GM19023 (cell line): ENCODE data around the gene NFKBIA.
"Not testable (repeated sequence)": the region's sequence is repeated elsewhere in the genome, so short reads cannot be mapped to it uniquely, and the experiment has no call there.

Source experiments
- ATAC-seq: cut with Tn5 transposase; IDR thresholded peaks from one replicate; pipeline ENCODE4 v1.9.1; 2021; ENCODE audit warnings: mild to moderate bottlenecking, moderate library complexity; ENCODE audit not compliant: unreplicated experiment

Gene NFKBIA

DNA sequence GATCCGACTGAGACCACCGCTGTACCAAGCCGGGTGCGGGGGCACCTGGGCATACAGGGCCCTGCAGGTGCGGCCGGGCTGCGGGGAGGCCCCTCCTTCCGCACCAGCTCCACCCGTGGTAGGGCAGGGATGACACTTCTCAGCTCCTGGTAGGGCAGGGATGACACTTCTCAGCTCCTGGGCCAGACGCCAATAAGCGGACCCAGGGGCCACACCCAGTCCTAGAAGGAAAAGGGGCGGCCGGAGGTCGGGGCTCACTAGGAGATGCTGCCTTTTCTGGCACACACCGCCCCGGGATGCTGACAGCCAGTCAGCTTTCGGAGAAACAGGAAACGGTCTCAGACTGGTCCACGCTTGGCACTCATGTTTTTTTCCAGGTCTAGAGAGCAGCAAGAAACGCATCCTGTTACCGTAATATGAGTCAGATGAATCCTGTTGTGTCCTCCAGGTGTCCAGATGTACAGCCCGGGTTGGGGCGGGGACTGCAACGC is 34.8 kb downstream of the NFKBIA start:
- ATAC-seq, result no peak

- no peak for ATAC-seq
Observed at GRCh38 chr14:35368583-35369392, 35.8 kb downstream of the NFKBIA start.

- ATAC-seq, result no peak
Observed at GRCh38 chr14:35368139-35368460, 36.4 kb downstream of the NFKBIA start.

DNA sequence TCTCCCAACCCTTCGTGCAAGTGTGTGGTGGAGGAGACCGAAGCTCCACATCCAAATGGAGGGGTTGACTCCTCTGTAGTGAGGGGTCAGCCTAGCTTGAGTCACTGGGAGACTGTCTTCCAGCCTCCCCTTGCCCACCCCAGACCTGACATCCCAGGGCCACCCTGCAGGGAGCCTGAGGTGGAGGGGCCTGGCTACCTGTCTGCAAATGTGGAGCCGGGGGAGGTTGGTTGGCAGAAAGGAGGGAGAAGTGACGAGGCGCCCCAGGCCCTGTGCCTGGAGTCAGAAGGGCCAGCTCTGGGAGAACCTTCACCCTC is 37.5 kb downstream of the NFKBIA start:
- no peak for ATAC-seq

- no peak for ATAC-seq
Observed at GRCh38 chr14:35366521-35366976, 38.0 kb downstream of the NFKBIA start.

GRCh38 chr14:35366056-35366451 is 38.5 kb downstream of the NFKBIA start:
- no peak for ATAC-seq

- ATAC-seq, result peak; percentile 59
Observed at GRCh38 chr14:35365130-35366055, 39.2 kb downstream of the NFKBIA start.

GRCh38 chr14:35362911-35363374 is 41.6 kb downstream of the NFKBIA start:
- ATAC-seq, result no peak

DNA sequence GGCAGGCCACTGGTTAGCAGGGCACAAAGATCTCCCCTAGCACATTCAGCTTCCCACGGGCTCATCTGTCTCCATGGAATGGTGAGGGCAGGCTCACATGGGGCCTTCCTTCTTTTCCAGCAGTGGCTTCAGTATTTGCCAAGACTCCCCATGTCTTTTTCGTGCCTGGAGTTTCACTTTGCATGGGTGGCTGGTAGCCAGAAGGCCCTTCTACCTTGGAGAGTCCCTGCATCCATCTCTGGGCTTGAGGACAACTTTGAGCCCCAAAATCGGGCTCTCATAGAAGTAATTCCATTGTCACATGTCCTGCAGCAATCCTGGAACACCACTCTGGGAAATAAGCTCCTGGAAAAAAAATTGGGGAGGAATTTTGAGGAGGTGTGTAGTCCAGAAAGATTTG is 42.1 kb downstream of the NFKBIA start:
- no peak for ATAC-seq

- no peak for ATAC-seq
Observed at GRCh38 chr14:35361141-35361480, 43.4 kb downstream of the NFKBIA start.

DNA sequence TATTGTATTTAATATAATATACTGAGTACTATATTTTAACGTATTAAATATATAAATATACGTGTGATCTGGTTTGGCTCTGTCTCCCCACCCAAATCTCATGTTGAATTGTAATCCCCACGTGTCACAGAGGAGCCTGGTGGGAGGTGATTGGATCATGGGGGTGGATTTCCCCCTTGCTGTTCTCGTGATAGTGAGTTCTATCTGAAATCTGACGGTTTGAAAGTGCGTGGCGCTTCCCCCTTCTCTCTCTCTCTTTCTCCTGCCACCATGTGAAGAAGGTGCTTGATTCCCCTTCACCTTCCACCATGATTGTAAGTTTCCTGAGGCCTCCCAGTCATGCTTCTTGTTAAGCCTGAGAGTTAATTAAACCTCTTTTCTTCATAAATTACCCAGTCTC is 44.9 kb downstream of the NFKBIA start:
- not testable (repeated sequence) for ATAC-seq

DNA sequence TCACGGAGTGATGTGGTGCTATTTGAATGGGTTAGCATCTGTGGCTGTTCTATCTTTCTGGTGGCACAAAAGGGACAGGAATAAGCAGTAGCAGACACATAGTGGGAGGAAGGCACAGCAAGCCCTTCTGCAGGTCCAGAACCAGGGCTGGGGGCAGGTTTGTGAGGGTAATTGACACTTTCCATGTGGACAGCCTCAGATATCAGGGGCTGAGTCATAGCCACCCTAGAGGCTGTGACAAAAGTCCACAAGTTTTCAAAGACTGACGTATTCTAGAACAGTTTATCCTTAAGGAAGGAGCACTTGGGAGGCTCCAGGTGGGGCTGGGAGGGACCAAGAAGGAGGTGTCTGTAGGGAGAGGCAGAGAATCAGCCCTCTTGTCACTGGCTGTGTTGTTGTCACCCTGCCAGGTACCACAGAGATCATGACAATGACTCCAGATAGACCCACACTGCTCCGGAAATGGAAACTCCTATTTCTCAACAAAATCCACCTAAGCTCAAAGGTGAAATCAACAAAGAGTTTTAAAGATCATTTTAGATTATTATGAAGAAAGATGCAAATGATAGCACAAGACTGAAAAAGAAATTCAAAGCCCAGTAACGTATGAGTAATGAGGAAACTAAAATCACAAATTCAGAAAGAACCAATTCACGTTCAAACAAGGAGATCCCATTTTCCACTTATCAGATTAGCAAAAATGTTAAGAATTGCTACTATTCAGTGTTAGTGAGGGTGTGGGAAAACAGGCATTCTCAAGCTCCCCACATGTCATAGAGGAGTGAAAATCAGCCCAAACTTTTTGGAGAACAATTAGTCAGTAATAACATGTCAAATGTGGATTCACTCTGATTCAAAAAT is 48.3 kb downstream of the NFKBIA start:
- peak; percentile 53 for ATAC-seq

DNA sequence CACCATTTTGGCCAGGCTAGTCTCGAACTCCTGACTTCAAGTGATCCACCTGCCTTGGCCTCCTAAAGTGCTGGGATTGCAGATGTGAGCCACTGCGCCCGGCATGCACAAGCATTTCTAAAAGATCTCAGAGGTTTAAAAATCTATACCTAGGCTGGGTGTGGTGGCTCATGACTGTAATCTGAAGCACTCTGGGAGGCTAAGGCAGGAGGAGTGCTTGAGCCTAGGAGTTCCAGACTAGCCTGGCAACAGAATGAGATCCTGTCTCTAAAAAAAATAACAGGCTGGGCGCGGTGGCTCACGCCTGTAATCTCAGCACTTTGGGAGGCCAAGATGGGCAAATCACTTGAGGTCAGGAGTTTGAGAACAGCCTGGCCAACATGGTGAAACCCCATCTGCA is 49.3 kb downstream of the NFKBIA start:
- not testable (repeated sequence) for ATAC-seq

- no peak for ATAC-seq
Observed at GRCh38 chr14:35353409-35354172, 51.0 kb downstream of the NFKBIA start.

DNA sequence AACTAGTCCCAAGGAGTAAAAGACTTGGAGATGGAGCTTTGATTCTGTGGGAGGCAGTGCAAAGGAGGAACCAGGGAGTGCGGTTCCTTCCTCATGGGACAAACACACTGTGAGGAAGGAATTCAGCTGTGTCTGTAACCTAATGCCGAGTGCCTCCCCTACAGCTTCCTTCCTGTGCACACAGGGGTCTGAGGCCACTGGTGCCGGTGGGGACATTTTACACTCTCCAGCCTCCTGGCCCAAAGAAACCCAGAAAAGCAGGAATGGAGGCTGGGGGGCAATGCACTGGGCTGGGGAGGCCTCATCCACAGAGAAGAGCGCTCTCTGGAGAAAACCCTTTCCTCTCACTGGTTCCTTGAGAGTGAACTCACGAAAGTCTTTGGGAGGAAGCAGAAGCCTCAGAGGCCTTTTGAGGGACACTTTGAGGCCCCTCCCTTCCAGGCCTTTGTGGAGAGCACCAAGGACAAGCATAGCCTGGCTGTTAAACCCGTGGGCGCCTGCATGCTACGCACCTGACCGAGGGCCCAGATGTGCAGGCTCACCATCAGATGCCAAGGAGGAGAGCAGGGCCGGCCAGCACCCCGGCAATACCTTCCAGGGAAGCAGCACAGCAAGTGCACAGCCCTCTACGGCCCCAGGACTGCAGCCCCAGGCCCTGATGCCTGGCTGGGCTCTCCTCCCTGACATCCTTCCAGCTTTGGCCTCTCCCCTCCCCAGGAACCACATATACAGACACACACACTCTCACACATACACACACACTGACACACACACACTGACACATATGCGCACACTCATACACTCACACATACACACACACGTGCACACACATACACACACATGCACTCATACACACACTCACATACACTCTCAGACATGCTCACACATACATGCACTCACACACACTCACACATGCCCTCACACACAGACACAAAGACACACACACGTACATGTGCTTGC is 52.0 kb downstream of the NFKBIA start:
- no peak for ATAC-seq

DNA sequence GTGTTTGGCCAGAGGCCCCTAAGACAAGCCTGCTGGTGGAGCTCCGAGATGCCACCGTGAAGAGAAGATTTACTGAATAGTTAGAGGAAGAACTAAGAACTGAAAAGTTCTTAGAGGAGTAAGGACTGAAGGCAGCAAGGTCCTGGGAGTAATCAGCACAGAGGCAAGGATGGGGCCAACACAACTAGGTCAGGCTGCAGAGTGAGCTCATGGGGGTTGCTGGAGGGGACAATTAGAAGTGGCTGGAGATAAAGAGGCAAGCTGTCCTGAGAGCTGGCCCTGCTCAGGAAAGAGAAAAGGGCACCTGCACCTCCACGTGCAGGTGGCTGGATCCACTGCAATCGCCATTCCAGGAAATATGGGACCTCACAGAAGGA is 52.7 kb downstream of the NFKBIA start:
- ATAC-seq, result no peak
